Tongue (tissue), 2 donors: ENCODE results near the gene TTYH3. TPM values are rescaled to one million over a fixed set of nuclear protein-coding genes. Genes with fewer than 3 reads are reported as not detected.

Experiments used
- DNase-seq: peaks from one replicate; pipeline ENCODE4 v3.0.0-alpha.2; 2015
- total RNA-seq: library from RNA; depleted of rRNA; stranded (reverse); fragments of >200 nt; gene quantifications from one replicate; pipeline ENCODE4 v1.2.3, GENCODE V29; 2014

TTYH3 gene
- total RNA-seq, 1 donor from 2014 or later, result 43.5 TPM

- no peak for DNase-seq
These were observed 3.4 kb downstream of the TTYH3 start for GRCh38 chr7:2635148-2635668.

GRCh38 chr7:2635810-2636701 is 4.3 kb downstream of the TTYH3 start:
- DNase-seq, result peak; percentile 61

- DNase-seq, result no peak
These were observed 5.3 kb downstream of the TTYH3 start for GRCh38 chr7:2637066-2637471.

GRCh38 chr7:2637505-2638223 is 5.9 kb downstream of the TTYH3 start:
- DNase-seq, result no peak

- DNase-seq, result peak; percentile 79
These were observed 6.6 kb downstream of the TTYH3 start for GRCh38 chr7:2638224-2638991.

- DNase-seq, result no peak
These were observed 7.4 kb downstream of the TTYH3 start for GRCh38 chr7:2639181-2639681.

GRCh38 chr7:2639695-2640481 is 8.1 kb downstream of the TTYH3 start:
- no peak for DNase-seq

GRCh38 chr7:2640482-2640830 is 8.7 kb downstream of the TTYH3 start:
- DNase-seq, result no peak

- DNase-seq, result no peak
These were observed 9.1 kb downstream of the TTYH3 start for GRCh38 chr7:2640846-2641316.

GRCh38 chr7:2641406-2642393 is 9.9 kb downstream of the TTYH3 start:
- DNase-seq, result peak; percentile 97

- no peak for DNase-seq
These were observed 11.8 kb downstream of the TTYH3 start for GRCh38 chr7:2643386-2644219.

GRCh38 chr7:2644220-2644561 is 12.4 kb downstream of the TTYH3 start:
- DNase-seq, result no peak

- no peak for DNase-seq
These were observed 12.9 kb downstream of the TTYH3 start for GRCh38 chr7:2644562-2645273.

- DNase-seq, result no peak
These were observed 13.6 kb downstream of the TTYH3 start for GRCh38 chr7:2645274-2645868.

- DNase-seq, result no peak
These were observed 14.5 kb downstream of the TTYH3 start for GRCh38 chr7:2646336-2646679.

GRCh38 chr7:2646680-2647571 is 15.1 kb downstream of the TTYH3 start:
- no peak for DNase-seq

GRCh38 chr7:2647594-2648172 is 15.9 kb downstream of the TTYH3 start:
- no peak for DNase-seq
